NCI-H524 treated with DMSO at 0.1 percent for 48 hours (cell line): Measurements from ENCODE around the gene CCT7.
A peak's percentile ranks its signal among the peaks of the same experiment; 100 is the strongest.

Source experiments
- DNase-seq: peaks from one replicate; lab custom pipeline; 2025; lab: John Stamatoyannopoulos, UW

The CCT7 gene

DNA sequence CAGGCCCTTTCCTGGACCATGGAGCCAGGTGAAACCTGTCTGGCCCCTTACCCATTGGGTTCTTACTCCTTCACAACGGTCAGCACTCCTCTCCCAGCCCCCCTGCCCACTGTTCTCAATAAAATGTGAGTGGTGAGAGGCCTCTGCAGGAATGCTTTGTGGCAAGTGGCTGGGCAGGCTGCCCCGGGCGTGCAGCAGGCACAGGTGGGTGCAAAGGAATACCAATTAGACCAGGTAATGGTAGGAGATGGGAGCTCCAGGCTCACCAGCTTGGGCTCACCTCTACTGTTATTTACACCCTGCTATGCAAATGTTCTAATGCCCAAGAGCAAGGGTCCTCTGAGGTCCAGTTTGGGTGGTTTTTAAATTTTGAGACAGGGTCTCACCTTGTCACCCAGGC, 7.0 kb upstream of the CCT7 start:
- DNase-seq = no peak

DNA sequence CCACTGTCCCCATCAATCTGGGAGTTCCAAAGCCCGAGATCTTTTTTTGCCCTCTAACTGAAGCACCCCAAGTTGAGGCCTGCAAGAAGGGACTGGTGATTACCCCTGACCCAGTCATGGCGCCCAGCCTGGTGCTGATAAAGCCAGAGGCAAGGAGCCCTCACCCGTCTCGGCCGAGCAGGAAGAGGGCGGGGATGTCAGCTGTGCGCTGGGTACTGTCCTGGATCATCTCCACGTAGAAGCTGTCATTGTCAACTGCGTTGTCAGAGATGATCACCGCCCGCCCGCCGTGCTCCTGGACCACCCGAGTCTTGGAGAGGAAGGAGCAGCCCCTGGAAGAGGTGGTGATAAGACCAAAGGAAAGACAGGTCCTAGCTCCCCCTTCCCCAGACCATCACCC, 5.5 kb upstream of the CCT7 start:
- no peak for DNase-seq

DNA sequence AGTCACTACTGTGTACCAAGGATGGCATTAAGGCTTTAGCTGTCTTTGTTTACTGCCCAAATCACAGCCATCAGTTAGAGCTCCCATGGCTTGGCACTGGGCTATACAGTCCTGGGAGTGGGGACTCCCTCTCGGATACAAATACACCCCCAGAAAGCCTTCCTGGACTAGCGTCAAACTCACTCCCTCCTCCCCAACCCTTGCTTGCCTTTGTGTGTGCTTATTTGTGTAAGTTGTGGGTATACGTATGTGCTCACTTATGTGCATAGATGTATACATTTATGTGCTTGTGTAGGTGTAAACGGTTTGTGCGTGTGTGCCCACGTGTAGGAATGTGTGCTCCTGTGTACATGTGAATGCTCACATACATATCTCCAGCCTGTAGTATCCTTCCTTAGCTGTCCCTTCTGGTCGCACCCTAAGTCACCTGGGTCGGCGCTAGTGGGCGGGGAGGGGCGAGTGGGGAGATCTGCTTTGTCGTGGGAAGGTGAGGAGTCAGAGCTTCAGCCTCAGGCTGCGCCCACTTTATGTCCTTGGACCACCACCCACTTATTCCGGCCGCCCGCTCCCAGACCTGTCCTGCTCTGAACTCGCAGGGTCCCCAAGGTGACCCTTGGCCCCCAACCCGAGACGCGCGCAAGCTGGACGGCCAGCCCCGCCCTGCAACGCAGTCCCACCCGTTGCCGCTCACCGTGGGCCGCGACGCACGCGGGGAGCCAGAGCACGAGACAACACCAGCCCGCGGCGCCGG, 1.5 kb upstream of the CCT7 start:
- no peak for DNase-seq

DNA sequence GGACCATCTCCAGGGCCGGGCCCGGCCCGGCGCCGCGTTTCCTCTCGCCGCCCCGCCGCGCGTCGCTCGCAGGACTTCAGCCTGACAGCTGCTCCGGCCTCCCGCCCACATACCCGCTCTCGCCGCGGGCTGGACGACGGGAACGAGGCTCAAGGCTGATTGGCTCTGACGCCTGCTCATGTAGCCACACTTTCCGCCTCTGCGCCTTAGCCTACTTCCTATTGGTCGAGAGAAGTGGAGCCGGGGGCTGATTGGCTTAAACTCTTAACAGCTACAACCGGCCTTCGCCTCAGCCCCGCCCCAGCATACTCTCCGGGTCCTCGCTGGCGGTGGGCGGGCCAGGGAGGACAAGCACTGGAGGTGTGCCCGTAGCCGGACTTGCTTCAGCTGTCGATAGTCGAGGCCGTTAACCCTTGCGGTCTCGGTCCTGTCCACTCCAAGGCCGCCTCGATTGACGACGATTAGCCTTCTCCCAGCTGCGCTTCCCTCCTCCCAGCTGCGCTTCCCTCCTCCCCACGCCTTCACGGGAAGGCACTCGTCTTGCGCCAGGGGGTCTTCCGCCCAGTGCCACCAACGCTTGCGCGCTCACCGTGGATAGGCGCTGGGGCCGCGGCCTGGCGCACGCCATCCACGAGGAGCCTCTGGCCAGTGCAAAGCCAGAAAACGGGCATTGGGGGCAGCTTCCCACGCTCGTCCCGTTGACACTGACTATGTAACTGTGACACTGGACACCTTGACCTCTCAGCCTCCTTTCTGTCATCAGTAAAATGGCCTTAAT, 765 bp upstream of the CCT7 start, which contains the start of gene PRADC1:
TSS of gene PRADC1 (minus strand) at position 86 of the 778 bp plus-strand sequence. CDS start at position 7, 79 bp downstream.
- peak; percentile 95 for DNase-seq

DNA sequence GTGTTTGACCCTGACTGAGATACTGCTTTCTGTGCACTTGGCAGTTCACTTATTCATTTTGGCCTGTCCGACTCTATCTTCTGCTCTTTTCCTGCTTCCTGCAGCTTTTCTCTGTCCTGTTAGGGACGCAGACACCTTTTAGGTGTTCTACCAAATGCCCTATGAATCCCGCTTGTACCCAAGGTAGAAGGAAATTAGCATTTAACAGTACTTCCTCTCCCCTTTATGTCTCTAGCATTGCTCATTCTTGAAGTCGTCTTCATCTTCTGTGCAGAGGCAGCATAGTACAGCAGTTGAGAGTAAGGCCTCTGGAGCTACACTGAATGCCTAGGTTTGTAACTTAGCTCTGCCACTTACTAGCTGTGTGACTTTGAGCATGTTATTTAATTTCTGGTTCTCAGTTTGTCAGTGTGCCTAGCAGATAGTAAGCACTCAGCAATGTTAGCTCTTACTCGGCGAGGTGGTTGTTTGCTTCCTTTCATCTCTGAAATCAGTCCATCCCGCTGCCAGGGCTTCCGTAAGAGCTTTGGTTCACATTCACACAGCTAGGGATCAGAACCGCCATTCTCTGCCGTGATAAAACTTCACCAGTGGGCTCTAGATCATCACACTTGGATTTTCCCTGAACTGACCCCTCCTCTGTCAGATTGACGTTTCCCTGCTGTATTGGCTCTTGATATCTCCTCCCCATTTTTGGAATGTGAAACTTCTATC, 1.4 kb downstream of the CCT7 start:
- no peak for DNase-seq

DNA sequence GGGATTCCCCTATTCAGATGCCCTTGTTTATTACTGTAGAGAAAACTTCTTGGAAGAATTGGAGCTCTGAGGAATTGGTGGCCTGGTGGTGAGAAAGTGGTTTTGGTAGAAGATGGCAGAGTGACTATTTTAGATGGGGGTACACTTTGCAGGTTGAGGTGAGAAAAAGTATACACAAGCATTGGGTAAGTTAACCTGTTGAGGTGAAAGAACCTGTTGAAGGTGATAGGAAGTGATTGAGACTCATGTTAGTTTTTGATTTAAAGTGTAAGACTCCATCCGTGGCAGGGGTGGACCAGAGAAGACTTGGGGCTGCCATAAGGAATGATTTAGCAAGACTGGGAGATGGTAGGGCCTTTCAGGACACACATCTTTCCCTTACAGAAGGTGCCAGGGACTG, 3.1 kb downstream of the CCT7 start:
- DNase-seq = no peak

DNA sequence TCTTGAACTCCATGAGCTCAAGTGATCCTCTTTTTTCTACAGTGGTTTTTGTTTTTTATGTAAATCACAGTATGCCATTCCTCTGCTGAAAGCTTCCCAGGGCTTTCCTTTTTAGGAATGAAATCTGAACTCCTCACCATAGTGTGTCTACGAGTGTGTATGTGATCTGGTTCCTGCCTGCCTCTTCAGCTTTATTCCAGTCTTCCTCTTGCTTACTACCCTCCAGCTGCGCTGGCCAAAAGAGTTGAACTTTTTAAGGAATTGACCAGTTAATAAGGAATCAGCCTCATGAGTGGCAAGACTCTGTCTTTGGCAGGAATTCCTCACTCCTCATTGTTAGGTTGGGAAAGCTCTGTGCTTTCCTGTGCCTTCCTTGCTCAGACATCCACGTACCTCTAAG, 4.0 kb downstream of the CCT7 start:
- DNase-seq = no peak

DNA sequence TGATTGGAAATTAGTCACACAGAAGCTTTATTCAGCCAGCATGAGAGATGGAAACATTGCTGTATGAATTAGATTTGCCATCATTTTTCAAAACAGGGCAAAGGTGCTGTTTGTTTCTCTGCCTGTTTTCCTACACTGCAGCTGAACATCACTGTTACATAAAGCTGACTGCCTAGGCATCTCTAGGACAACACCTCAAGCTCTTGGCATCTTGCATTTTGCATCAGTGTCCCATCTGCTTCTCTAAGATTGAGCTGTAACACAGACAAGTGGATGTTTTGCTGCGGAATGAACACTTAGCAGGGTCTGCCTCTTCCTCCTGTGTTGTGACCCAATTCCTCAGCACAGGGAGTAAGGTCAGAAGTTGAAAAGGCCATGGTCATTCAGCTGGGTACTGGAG, 4.9 kb downstream of the CCT7 start:
- no peak for DNase-seq

DNA sequence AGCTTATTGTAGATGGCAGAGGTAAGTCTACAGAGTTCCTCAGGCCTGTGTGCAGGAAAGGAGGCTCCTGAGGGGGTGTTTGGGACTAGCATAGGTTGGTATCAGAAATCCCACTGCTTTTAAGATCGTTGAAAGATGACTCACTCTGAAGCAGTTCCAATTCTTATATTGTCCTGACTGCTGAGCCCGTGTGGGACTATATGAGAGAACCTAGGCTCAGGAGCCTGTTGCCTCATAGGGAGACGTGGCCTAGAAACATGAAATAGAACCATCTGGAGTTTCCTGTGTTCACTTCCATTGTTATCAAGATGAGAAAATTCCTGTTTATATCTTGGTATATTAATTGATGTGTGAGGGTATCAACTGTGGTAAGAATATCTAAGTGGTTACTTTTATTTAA, 5.7 kb downstream of the CCT7 start:
- no peak for DNase-seq

DNA sequence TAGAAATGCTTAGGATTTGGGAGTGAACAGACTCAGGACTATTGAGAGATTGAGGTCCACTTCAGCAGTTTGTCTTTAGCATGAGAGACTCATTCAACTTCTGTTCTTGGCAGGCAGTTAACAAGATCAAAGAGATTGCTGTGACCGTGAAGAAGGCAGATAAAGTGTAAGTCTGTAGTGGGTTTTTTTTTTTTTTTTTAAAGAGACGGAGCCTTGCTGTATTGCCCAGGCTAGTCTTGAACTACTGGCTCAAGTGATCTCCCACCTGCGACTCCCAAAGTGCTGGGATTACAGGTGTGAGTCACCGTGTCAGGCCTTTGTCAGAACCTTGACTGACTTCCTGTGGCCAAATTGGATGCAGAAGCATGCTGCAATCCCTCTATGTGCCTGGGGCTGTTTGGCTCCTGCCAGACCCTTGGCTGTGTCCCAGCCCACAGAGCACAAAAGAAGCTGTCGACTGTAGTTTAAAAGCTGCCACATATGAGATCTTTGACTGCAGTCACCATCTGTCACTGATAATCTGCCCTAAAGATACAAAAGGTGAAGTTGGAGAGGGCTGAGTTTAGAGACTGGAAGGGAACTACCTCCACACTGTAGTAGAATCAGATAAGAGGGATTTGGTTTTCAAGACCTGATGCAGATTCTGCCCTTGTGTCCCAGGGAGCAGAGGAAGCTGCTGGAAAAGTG, 9.9 kb downstream of the CCT7 start:
- DNase-seq = peak; percentile 42

DNA sequence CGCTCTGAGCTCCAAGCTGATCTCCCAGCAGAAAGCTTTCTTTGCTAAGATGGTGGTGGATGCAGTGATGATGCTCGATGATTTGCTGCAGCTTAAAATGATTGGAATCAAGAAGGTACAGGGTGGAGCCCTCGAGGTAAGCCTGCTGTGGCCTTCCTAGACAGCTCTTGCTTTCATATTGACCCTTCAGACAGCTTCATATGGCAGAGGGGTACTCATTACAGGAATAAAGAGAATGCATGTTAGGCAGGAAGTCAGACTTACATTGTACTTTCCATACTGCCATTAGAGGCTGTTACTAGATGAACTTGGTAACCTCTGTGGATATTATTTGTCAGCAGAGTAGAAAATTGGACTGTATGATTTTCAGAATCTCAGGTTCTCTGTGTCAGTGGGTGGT, 10.5 kb downstream of the CCT7 start:
- no peak for DNase-seq

DNA sequence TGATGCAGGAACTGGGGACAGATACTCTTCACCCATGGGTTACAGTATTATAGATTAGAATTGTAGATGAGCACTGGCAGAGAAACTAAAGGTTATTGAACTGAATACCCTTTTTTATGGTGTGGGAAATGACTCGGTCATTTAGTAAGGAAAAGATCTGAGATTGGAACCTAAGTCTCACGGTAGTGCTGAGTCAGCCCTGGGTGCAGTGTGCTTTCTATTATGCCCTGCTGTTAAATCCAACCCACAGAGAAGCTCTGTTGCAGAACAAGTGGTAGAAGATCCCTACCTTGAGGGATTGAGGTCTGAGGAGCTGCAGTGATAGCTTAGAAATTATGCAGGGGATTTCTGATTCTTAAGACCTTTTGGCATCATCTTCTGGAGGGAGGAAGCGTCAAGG, 12.7 kb downstream of the CCT7 start:
- DNase-seq = no peak

DNA sequence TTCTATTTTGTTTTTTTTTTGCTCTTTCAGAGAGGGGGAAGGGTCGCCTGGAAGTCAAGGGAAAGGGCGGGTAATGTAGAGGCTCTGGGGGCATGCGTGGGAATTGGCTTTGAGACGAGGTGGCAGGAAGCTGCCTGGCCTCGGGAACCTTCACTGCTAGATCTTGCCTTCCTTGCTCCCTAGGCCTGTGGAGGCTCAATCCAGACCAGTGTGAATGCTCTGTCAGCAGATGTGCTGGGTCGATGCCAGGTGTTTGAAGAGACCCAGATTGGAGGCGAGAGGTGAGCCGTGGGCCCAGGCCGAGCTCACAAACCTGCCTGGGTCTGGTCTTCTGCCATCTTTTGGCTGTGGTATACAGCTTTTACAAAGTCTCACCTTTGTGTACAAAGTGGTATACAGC, 15.5 kb downstream of the CCT7 start:
- no peak for DNase-seq

DNA sequence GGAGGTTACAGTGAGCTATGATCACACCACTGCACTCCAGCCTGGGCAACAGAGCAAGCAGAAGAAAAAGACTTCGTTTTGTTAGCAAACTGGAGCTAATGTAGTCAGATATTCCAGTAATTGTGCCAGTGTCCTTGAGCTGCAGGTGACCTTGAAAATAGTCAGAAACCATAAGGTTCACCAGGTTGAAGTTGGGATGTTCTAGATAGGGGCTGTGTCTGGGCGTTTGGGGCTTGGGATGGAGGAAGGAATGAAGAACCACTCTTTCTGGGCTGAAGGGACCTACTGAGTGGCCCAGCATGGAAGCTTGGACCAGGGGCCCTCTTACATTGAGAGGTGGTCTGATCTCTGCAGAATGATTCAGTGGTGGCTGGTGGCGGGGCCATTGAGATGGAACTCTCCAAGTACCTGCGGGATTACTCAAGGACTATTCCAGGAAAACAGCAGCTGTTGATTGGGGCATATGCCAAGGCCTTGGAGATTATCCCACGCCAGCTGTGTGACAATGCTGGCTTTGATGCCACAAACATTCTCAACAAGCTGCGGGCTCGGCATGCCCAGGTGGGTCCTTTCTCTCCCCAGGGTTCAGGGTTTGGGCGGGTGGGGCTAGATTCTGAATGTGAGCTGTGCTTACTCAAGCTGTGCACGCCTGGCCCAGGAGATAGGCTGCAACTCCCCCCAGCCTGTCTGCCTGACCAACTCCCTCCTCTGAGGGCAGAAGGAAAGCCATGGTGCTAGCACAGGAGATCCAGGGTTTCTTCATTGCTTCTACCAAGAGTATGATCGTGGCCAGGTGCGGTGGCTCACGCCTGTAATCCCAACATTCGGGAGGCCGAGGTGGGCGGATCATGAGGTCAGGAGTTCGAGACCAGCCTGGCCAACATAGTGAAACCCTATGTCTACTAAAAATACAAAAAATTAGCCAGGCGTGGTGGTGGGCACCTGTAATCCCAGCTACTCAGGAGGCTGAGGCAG, 17.1 kb downstream of the CCT7 start:
- peak; percentile 84 for DNase-seq

DNA sequence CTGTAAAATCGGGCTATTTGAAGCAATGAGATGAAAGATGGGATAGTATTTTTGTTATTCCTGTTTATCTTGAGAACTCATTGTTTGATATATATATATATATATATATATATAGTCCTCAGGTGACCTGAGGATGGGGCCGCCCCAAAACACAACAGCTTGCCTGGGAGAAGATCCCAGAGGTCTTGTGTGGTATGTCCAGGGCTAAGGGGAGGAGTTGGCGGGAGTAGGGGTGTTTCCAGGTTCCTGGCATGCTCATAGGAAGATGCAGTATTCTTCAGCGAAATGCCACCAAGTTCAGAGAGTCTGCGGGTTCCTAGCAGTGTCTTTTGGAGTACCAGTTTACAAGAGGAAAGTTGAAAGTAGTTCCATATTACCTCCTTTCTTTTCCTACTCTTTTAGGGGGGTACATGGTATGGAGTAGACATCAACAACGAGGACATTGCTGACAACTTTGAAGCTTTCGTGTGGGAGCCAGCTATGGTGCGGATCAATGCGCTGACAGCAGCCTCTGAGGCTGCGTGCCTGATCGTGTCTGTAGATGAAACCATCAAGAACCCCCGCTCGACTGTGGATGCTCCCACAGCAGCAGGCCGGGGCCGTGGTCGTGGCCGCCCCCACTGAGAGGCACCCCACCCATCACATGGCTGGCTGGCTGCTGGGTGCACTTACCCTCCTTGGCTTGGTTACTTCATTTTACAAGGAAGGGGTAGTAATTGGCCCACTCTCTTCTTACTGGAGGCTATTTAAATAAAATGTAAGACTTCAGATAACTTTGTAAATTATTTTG, 18.3 kb downstream of the CCT7 start:
- DNase-seq = no peak

DNA sequence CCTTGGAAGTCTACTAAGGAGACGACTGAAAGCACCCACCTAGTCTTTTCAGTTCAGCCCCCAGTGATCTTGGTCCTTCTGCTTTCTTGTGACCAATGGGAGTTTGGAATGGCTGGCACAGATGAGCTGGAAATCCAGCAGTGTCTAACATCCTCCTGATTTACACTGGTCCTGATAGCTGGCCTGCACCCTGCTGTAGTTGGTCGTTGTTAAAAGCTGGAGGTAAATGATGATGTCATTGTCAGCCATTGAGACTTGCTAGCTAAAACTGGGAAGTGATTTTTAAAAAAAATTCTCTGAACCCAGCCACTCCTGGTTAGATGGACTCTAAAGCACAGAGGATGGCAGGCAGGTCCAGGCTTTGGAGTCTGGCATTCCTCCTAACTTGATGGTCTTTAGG, 19.3 kb downstream of the CCT7 start:
- no peak for DNase-seq

DNA sequence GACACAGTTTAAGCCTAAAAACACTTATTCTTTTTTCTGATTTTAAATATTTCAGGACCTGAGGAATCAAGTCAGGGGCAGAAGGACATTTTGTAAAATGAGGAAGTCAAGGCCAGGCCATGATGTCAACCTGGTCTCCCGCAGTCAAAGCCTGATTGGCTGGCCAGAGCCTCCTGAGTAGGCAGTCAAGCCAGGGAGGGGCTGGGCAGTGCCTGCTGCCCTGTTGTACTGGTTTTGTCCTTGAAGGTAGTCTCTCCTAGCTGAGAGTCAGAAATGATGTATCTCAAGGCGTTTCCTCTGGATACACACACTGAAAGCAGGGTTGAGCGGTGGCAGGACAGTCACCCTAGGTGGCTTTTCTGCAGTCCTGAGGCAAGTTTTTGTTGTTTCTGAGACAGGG, 19.8 kb downstream of the CCT7 start:
- DNase-seq = no peak

DNA sequence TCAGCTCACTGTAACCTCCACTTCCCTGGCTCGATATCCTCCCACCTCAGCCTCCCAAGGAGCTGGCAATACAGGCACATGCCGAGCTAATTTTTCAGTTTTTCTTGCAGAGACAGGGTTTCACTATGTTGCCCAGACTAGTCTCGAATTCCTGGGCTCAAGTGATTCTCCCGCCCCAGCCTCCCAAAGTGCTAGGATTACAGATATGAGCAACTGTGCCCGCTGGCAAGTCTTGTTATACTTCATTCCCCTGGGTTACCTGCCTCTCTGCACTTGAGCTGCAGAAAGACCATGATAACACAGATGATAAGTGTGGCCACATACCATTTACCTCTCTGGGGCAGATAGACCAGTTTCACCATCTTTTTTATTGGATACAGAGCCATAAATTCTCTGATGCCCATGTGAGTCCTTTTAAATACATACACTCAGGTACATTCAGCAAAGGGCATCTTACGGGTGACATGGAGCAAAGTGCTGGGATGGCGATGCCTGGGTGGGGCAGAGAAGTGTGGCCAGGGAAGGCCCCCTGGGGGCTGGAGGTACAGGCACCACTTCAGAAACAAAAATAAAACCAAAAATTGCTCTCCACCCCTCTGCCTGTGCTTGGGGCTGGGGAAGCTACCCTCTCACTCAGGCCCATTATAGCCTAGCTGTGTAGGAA, 20.4 kb downstream of the CCT7 start:
- no peak for DNase-seq

DNA sequence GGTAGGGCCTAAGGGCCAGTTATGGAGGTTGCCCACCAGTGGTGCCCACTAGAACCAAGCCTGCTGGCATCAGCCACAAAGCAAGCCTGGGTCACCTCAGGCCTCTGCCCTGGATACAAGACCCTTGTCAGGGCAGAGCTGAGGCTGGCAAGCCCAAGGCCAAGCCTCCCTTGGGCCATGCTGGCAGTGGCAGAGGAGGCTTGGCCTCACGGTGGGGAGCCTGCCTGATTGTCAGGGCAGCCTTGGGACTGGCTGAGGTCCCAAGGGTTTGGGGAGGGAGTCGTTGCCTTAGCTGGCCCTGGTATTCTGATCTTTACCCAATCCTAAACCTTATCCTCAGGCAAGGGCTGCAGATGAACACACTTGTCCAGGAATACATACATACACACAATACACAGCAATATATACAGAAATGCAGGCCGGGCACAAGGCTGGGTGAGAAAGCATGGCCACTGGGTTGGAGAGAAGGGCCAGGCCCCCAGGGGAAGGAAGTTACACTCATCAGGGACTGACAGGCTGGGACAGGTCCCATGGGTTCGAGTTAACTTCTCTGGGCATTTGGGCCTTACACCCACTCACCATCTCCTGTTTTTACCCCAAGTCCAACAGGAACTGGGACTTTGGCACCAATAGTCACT, 21.0 kb downstream of the CCT7 start:
- DNase-seq = no peak
